GM12878 (cell line): ENCODE results near the gene KDELR1. TPM values are rescaled to one million over a fixed set of nuclear protein-coding genes. Genes with fewer than 3 reads are reported as not detected.

ENCODE experiments used
- ASH2L ChIP-seq: fragments of 300-600, 200-600 bp; sonication (generic); IDR thresholded peaks from 2 replicates; pipeline ENCODE4 v1.6.1; 2017; ENCODE audit warnings: low read depth, mild to moderate bottlenecking, borderline replicate concordance
- ATF7 ChIP-seq: fragments of 450-650 bp; IDR thresholded peaks from 2 replicates; pipeline ENCODE4 v1.6.1; 2016; ENCODE audit warnings: low read depth, mild to moderate bottlenecking
- BCL11A ChIP-seq: IDR thresholded peaks from 2 replicates; pipeline ENCODE4 v1.6.1; 2011; ENCODE audit warnings: low read depth, low read length
- BCLAF1 ChIP-seq: fragments of 450-650 bp; IDR thresholded peaks from 2 replicates; pipeline ENCODE4 v1.6.1; 2017; ENCODE audit warnings: antibody characterized with exemption, mild to moderate bottlenecking, moderate library complexity
- CBFB ChIP-seq: IDR thresholded peaks from 2 replicates; pipeline ENCODE4 v1.6.1; 2016; ENCODE audit warnings: antibody characterized with exemption, low read depth
- CHD1 ChIP-seq: IDR thresholded peaks from 2 replicates; pipeline ENCODE4 v1.6.1; 2012; ENCODE audit warnings: low read depth, low read length, improper control_type of control experiment
- DPF2 ChIP-seq: fragments of 450-650 bp; IDR thresholded peaks from 2 replicates; pipeline ENCODE4 v1.6.1; 2017; ENCODE audit warnings: mild to moderate bottlenecking
- EED ChIP-seq: sonication (generic); IDR thresholded peaks from 2 replicates; pipeline ENCODE4 v1.6.1; 2016; ENCODE audit warnings: antibody characterized with exemption, low read depth
- ELK1 ChIP-seq: IDR thresholded peaks from 2 replicates; pipeline ENCODE4 v1.6.1; 2012; ENCODE audit warnings: low read depth, low read length, improper control_type of control experiment
- IRF5 ChIP-seq: fragments of 450-650 bp; IDR thresholded peaks from 2 replicates; pipeline ENCODE4 v1.6.1; 2017; ENCODE audit warnings: borderline replicate concordance
- MYC ChIP-seq: IDR thresholded peaks from 2 replicates; pipeline ENCODE4 v1.6.1; 2011; ENCODE audit warnings: mild to moderate bottlenecking, low read length, moderate library complexity, inconsistent platforms; ENCODE audit not compliant: insufficient read depth, insufficient replicate concordance, insufficient read length, severe bottlenecking
- NBN ChIP-seq: fragments of 450-650 bp; IDR thresholded peaks from 2 replicates; pipeline ENCODE4 v1.6.1; 2016
- NFYB ChIP-seq: IDR thresholded peaks from 2 replicates; pipeline ENCODE4 v1.6.1; 2011; ENCODE audit warnings: low read depth, mild to moderate bottlenecking, low read length, improper control_type of control experiment, moderate library complexity; ENCODE audit not compliant: insufficient read depth
- NR2F1 ChIP-seq: fragments of 450-650 bp; conservative IDR thresholded peaks from 2 replicates; pipeline ENCODE4 v1.6.1; 2017; ENCODE audit warnings: mild to moderate bottlenecking
- PBX3 ChIP-seq: IDR thresholded peaks from 2 replicates; pipeline ENCODE4 v1.6.1; 2011; ENCODE audit warnings: mild to moderate bottlenecking, low read depth, low read length, moderate library complexity; ENCODE audit not compliant: insufficient replicate concordance
- POLR2A ChIP-seq: IDR thresholded peaks from 2 replicates; pipeline ENCODE4 v1.6.1; 2011; ENCODE audit warnings: low read depth, mild to moderate bottlenecking, low read length
- RAD51 ChIP-seq: fragments of 450-650 bp; IDR thresholded peaks from 2 replicates; pipeline ENCODE4 v1.6.1; 2016; ENCODE audit warnings: moderate library complexity, mild to moderate bottlenecking, inconsistent platforms
- RB1 ChIP-seq: fragments of 450-650 bp; formaldehyde crosslinking; IDR thresholded peaks from 2 replicates; pipeline ENCODE4 v1.6.1; 2017; ENCODE audit warnings: mild to moderate bottlenecking, borderline replicate concordance
- RELB ChIP-seq: fragments of 450-650 bp; IDR thresholded peaks from 2 replicates; pipeline ENCODE4 v1.6.1; 2017; ENCODE audit warnings: low read depth, mild to moderate bottlenecking, moderate library complexity
- SREBF1 ChIP-seq: IDR thresholded peaks from 2 replicates; pipeline ENCODE4 v1.6.1; 2012; ENCODE audit warnings: mild to moderate bottlenecking, low read length
- STAT3 ChIP-seq: IDR thresholded peaks from 2 replicates; pipeline ENCODE4 v1.6.1; 2011; ENCODE audit warnings: low read depth, low read length, improper control_type of control experiment
- SUPT20H ChIP-seq: IDR thresholded peaks from 2 replicates; pipeline ENCODE4 v1.6.1; 2011; ENCODE audit warnings: low read depth, mild to moderate bottlenecking, low read length, moderate library complexity, borderline replicate concordance; ENCODE audit not compliant: control insufficient read depth
- TCF7 ChIP-seq: IDR thresholded peaks from 2 replicates; pipeline ENCODE4 v1.6.1; 2014; ENCODE audit warnings: antibody characterized with exemption, borderline replicate concordance
- ZNF274 ChIP-seq: IDR thresholded peaks from one replicate; pipeline ENCODE4 v1.8.0; 2011; ENCODE audit not compliant: insufficient read length, insufficient read depth
- polyA plus RNA-seq, 11 experiments: library from polyadenylated mRNA; depleted of rRNA in 4 of 11; unstranded in 6 of 11; stranded (reverse) in 5 of 11; fragments of >200 nt; fragmentation: Nextera tagmentation in 4 of 11; fragmentation: Illumina TruSeq in 1 of 11; extraction: Ambion mirVana in 4 of 11; extraction: Trizol in 1 of 11; gene quantifications; 1 replicate in 1 of 11; 2 replicates in 10 of 11; pipeline versions ENCODE4 v1.2.1 to v1.2.3, GENCODE V29; 2011 to 2016; ENCODE audit warnings: inconsistent platforms in 2 of 11, missing spikeins in 2 of 11, low read depth in 1 of 11
- total RNA-seq, 4 experiments: library from RNA; depleted of rRNA in 3 of 4; stranded (reverse); fragments of >200 nt in 3 of 4; fragmentation: Illumina TruSeq in 1 of 4; extraction: Trizol in 1 of 4; gene quantifications; 2 replicates each; pipeline versions ENCODE4 v1.2.1 to v1.2.3, GENCODE V29; 2013 to 2021

The KDELR1 gene
- total and polyA plus RNA-seq, 10 of the 15 experiments (the other 5 are each of a cell fraction or from before 2014, with no cell fraction given) = 2.3 to 71.0 (median 45.2) TPM

- 0 out of 2 replicates have a peak, but pooled peaks have one; percentile 25 for TF ChIP-seq ELK1
- no peak for TF ChIP-seq RAD51
- no peak for TF ChIP-seq ZNF274
- TF ChIP-seq IRF5 = no peak
- no peak for TF ChIP-seq SUPT20H
- TF ChIP-seq EED = no peak
- TF ChIP-seq NR2F1 = no peak
- no peak for TF ChIP-seq RB1
- TF ChIP-seq ASH2L = no peak
- TF ChIP-seq ATF7 = peak; percentile 49
- peak; percentile 82 for TF ChIP-seq SREBF1
- TF ChIP-seq PBX3 = no peak
- no peak for TF ChIP-seq MYC
- peak; percentile 34; the same call in 1 of the 2 replicates for TF ChIP-seq NFYB
- TF ChIP-seq BCLAF1 = no peak
- no peak for TF ChIP-seq DPF2
- 0 out of 2 replicates have a peak, but pooled peaks have one; percentile 47 for TF ChIP-seq RELB
- TF ChIP-seq BCL11A = no peak
- no peak for TF ChIP-seq CHD1
- TF ChIP-seq CBFB = no peak
- no peak for TF ChIP-seq TCF7
- no peak for TF ChIP-seq POLR2A
- TF ChIP-seq NBN = no peak
- no peak for TF ChIP-seq STAT3
Observed at GRCh38 chr19:48403606-48404005, 12.3 kb upstream of the KDELR1 start (continued).
